Sigmoid colon (tissue), 4 donors: ENCODE data around the gene HES5.

ENCODE experiments used
- EP300 ChIP-seq, 4 donors: sonication (generic); formaldehyde crosslinking; IDR thresholded peaks; one replicate each; pipeline ENCODE4 v1.6.1; 2017; ENCODE audit warnings: antibody characterized with exemption in 4 of 4
- POLR2A ChIP-seq, 2 donors: fragments of 450-650 bp; IDR thresholded peaks; one replicate each; pipeline ENCODE4 v1.6.1; 2016; ENCODE audit warnings: antibody characterized with exemption in 2 of 2, mild to moderate bottlenecking in 2 of 2, moderate library complexity in 2 of 2
- POLR2AphosphoS5 ChIP-seq, 4 donors: sonication (generic); formaldehyde crosslinking; IDR thresholded peaks; one replicate each; pipeline ENCODE4 v1.6.1; 2017; ENCODE audit warnings: antibody characterized with exemption in 4 of 4
- TF ChIP-seq, protein P1 (sequence below), 4 experiments: fragments of 450-650 bp in 3 of 4; fragments of 200-600 bp in 1 of 4; IDR thresholded peaks; one replicate each; pipeline ENCODE4 v1.5.1; 2016 to 2019; ENCODE audit warnings: antibody characterized with exemption in 4 of 4, mild to moderate bottlenecking in 3 of 4, moderate library complexity in 2 of 4

DNA sequence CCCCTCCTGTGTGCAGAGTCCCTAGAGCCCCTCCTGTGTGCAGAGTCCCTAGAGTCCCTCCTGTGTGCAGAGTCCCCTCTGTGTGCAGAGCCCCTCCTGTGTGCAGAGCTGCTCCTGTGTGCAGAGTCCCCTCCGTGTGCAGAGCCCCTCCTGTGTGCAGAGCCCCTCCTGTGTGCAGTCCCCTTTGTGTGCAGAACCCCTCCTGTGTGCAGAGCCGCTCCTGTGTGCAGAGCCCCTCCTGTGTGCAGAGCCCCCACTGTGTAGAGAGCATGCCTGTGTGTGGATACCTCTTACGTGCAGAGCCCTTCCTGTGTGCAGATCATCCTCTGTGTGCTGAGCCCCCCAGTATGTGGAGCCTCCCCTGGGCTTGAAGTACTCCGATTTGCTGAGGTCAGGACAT lies 8.3 kb upstream of the HES5 start:
- TF ChIP-seq, protein P1, sequence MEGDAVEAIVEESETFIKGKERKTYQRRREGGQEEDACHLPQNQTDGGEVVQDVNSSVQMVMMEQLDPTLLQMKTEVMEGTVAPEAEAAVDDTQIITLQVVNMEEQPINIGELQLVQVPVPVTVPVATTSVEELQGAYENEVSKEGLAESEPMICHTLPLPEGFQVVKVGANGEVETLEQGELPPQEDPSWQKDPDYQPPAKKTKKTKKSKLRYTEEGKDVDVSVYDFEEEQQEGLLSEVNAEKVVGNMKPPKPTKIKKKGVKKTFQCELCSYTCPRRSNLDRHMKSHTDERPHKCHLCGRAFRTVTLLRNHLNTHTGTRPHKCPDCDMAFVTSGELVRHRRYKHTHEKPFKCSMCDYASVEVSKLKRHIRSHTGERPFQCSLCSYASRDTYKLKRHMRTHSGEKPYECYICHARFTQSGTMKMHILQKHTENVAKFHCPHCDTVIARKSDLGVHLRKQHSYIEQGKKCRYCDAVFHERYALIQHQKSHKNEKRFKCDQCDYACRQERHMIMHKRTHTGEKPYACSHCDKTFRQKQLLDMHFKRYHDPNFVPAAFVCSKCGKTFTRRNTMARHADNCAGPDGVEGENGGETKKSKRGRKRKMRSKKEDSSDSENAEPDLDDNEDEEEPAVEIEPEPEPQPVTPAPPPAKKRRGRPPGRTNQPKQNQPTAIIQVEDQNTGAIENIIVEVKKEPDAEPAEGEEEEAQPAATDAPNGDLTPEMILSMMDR (IDR thresholded peaks at IDR 0.05) = no peak
- TF ChIP-seq POLR2A (IDR thresholded peaks at IDR 0.05) (no peak), POLR2AphosphoS5 (IDR thresholded peaks at IDR 0.05) (no peak), EP300 (IDR thresholded peaks at IDR 0.05) (no peak)
